H1 (cell line): Measurements from ENCODE around the gene SKIC3. TPM values are rescaled to one million over a fixed set of nuclear protein-coding genes. Genes with fewer than 3 reads are reported as not detected.

Source experiments
- CTCF ChIA-PET: fragments of 300-600 bp; sonication (Branson Sonifier 250); formaldehyde crosslinking; loops from one replicate; lab custom pipeline; 2021; ENCODE audit not compliant: partially characterized antibody; lab: Charles Lee
- POLR2A ChIA-PET: fragments of 300-600 bp; sonication (Branson Sonifier 250); formaldehyde crosslinking; loops from one replicate; lab custom pipeline; 2021; ENCODE audit warnings: inconsistent platforms; ENCODE audit not compliant: partially characterized antibody; lab: Charles Lee
- DNase-seq, 2 experiments: peaks; one replicate each; pipeline versions ENCODE4 v3.0.0 to v3.0.0-alpha.2; 2010 to 2022; ENCODE audit warnings: low spot score in 2 of 2, low read depth in 1 of 2, mixed read lengths in 1 of 2
- FAIRE-seq: peaks from 2 replicates; lab custom pipeline; 2011; peaks lifted over from hg19 to GRCh38; lab: Jason Lieb, UNC
- H2AFZ ChIP-seq: 2 replicates; pipeline ENCODE4 v1.8.1; 2012; ENCODE audit warnings: low read length, inconsistent platforms
- H2AK5ac ChIP-seq: 2 replicates; pipeline ENCODE4 v1.6.1; 2013; ENCODE audit warnings: low read depth, low read length
- H2BK120ac ChIP-seq: replicated peaks from 2 replicates; pipeline ENCODE3; 2013; ENCODE audit warnings: low read depth, low read length, inconsistent platforms
- H2BK12ac ChIP-seq: 2 replicates; pipeline ENCODE4 v1.6.1; 2013; ENCODE audit warnings: low read depth, low read length
- H2BK15ac ChIP-seq: 2 replicates; pipeline ENCODE4 v1.6.1; 2013; ENCODE audit warnings: low read length
- H2BK20ac ChIP-seq: 2 replicates; pipeline ENCODE4 v1.6.1; 2013; ENCODE audit warnings: low read length
- H2BK5ac ChIP-seq: 2 replicates; pipeline ENCODE4 v1.6.1; 2013; ENCODE audit warnings: low read depth, low read length
- H3K14ac ChIP-seq: 2 replicates; pipeline ENCODE4 v1.6.1; 2013; ENCODE audit warnings: inconsistent platforms; ENCODE audit not compliant: insufficient read length
- H3K18ac ChIP-seq: 2 replicates; pipeline ENCODE4 v1.6.1; 2013; ENCODE audit warnings: low read length; ENCODE audit errors: extremely low read depth
- H3K23ac ChIP-seq: 2 replicates; pipeline ENCODE4 v1.6.1; 2013; ENCODE audit warnings: inconsistent platforms; ENCODE audit not compliant: insufficient read length
- H3K23me2 ChIP-seq: 2 replicates; pipeline ENCODE4 v1.6.1; 2013; ENCODE audit warnings: low read depth, low read length
- H3K27ac ChIP-seq: 2 replicates; pipeline ENCODE4 v1.6.1; 2011; ENCODE audit warnings: low read depth, low read length, inconsistent platforms
- H3K27me3 ChIP-seq, 4 experiments: replicated peaks in 1 of 4; 1 replicate in 1 of 4; 2 replicates in 3 of 4; pipeline versions ENCODE4 v1.6.1 to v1.8.1; 2011 to 2013; ENCODE audit warnings: low read length in 3 of 4, mild to moderate bottlenecking in 3 of 4, inconsistent platforms in 2 of 4, mixed read lengths in 2 of 4, moderate library complexity in 1 of 4; ENCODE audit not compliant: control insufficient read depth in 3 of 4, insufficient read depth in 3 of 4; ENCODE audit errors: extremely low read depth in 1 of 4
- H3K36me3 ChIP-seq, 4 experiments: 2 replicates each; pipeline versions ENCODE4 v1.6.1 to v1.8.1; 2011 to 2013; ENCODE audit warnings: mild to moderate bottlenecking in 4 of 4, low read length in 3 of 4, moderate library complexity in 2 of 4, control low read depth in 1 of 4, inconsistent platforms in 1 of 4; ENCODE audit not compliant: insufficient read depth in 4 of 4, control insufficient read depth in 2 of 4
- H3K4ac ChIP-seq: replicated peaks from 2 replicates; pipeline ENCODE3; 2013; ENCODE audit warnings: low read length, low read depth, mixed read lengths, inconsistent platforms; ENCODE audit not compliant: insufficient read length
- H3K4me1 ChIP-seq, 4 experiments: replicated peaks in 1 of 4; 1 replicate in 1 of 4; 2 replicates in 3 of 4; pipeline versions ENCODE4 v1.6.1 to v1.8.1; 2011 to 2013; ENCODE audit warnings: low read length in 3 of 4, inconsistent platforms in 2 of 4, mixed read lengths in 1 of 4; ENCODE audit not compliant: insufficient read depth in 4 of 4, control insufficient read depth in 3 of 4
- H3K4me2 ChIP-seq, 2 experiments: 2 replicates each; pipeline versions ENCODE4 v1.6.1 to v1.8.1; 2011 to 2013; ENCODE audit warnings: low read depth in 2 of 2, low read length in 2 of 2, control low read depth in 1 of 2, inconsistent platforms in 1 of 2, mild to moderate bottlenecking in 1 of 2; ENCODE audit not compliant: insufficient read depth in 1 of 2
- H3K4me3 ChIP-seq, 4 experiments: fragments of 200-600, 300-600 bp in 1 of 4; sonication (generic), shearing (Covaris generic), sonication (Bioruptor Twin) in 1 of 4; 2 replicates each; pipeline versions ENCODE4 v1.5.1 to v1.8.1; 2011 to 2016; ENCODE audit warnings: low read length in 4 of 4, low read depth in 3 of 4, control low read depth in 2 of 4, inconsistent platforms in 2 of 4, mild to moderate bottlenecking in 2 of 4, mixed read lengths in 1 of 4, moderate library complexity in 1 of 4; ENCODE audit not compliant: insufficient read depth in 2 of 4; ENCODE audit errors: extremely low read depth in 1 of 4
- H3K56ac ChIP-seq: replicated peaks from 2 replicates; pipeline ENCODE3; 2013; ENCODE audit warnings: low read depth, mild to moderate bottlenecking, mixed read lengths, low read length, inconsistent platforms; ENCODE audit not compliant: insufficient read length
- H3K79me1 ChIP-seq: 2 replicates; pipeline ENCODE4 v1.6.1; 2013; ENCODE audit warnings: low read depth, low read length, control low read depth
- H3K79me2 ChIP-seq, 2 experiments: 2 replicates each; pipeline versions ENCODE4 v1.6.1 to v1.8.1; 2012 to 2013; ENCODE audit warnings: low read length in 2 of 2, mild to moderate bottlenecking in 2 of 2, inconsistent platforms in 1 of 2; ENCODE audit not compliant: insufficient read depth in 2 of 2, control insufficient read depth in 1 of 2
- H3K9ac ChIP-seq, 4 experiments: replicated peaks in 1 of 4; 1 replicate in 1 of 4; 2 replicates in 3 of 4; pipeline versions ENCODE4 v1.6.1 to v1.8.1; 2011 to 2013; ENCODE audit warnings: low read depth in 3 of 4, low read length in 3 of 4, control low read depth in 2 of 4, mild to moderate bottlenecking in 2 of 4, moderate library complexity in 2 of 4, inconsistent platforms in 1 of 4; ENCODE audit errors: extremely low read depth in 1 of 4
- H3K9me3 ChIP-seq, 2 experiments: 2 replicates each; pipeline versions ENCODE4 v1.6.1 to v1.8.1; 2012 to 2013; ENCODE audit warnings: mild to moderate bottlenecking in 2 of 2, moderate library complexity in 2 of 2, control low read depth in 1 of 2, inconsistent platforms in 1 of 2, low read depth in 1 of 2, low read length in 1 of 2, mixed read lengths in 1 of 2; ENCODE audit not compliant: insufficient read depth in 2 of 2
- H4K20me1 ChIP-seq, 2 experiments: replicated peaks in 1 of 2; 2 replicates each; pipeline versions ENCODE3 to v1.8.1; 2011 to 2013; ENCODE audit warnings: inconsistent platforms in 2 of 2, low read length in 2 of 2, mild to moderate bottlenecking in 1 of 2; ENCODE audit not compliant: insufficient read depth in 2 of 2, control insufficient read depth in 1 of 2
- H4K5ac ChIP-seq: 2 replicates; pipeline ENCODE4 v1.6.1; 2013; ENCODE audit warnings: low read length, low read depth, mixed read lengths, inconsistent platforms; ENCODE audit not compliant: insufficient read length
- H4K8ac ChIP-seq: 2 replicates; pipeline ENCODE4 v1.8.0; 2013; ENCODE audit warnings: mild to moderate bottlenecking, moderate library complexity, low read length, inconsistent platforms; ENCODE audit not compliant: insufficient read depth; ENCODE audit errors: extremely low read depth
- H4K91ac ChIP-seq: replicated peaks from 2 replicates; pipeline ENCODE3; 2013; ENCODE audit warnings: low read length, mixed read lengths, inconsistent platforms; ENCODE audit not compliant: insufficient read length
- CBX5 ChIP-seq: fragments of 300-800, 300-1000 bp; sonication (generic); IDR thresholded peaks from 2 replicates; pipeline ENCODE4 v1.7.1; 2016; ENCODE audit warnings: antibody characterized with exemption, low read length, low read depth
- CHD2 ChIP-seq: IDR thresholded peaks from 2 replicates; pipeline ENCODE4 v1.6.1; 2012; ENCODE audit warnings: low read length, improper control_type of control experiment
- WGBS, 2 experiments: shearing (Covaris generic) in 1 of 2; methylation state at CpG; one replicate each; pipeline versions ENCODE4 v1.1.6 to v1.1.7; 2013 to 2015; ENCODE audit warnings: low lambda C conversion rate in 2 of 2, mixed read lengths in 2 of 2, inconsistent platforms in 1 of 2, low coverage in 1 of 2, missing lambda C conversion rate in 1 of 2; ENCODE audit not compliant: insufficient replicate concordance in 2 of 2, insufficient coverage in 1 of 2, insufficient read length in 1 of 2; ENCODE audit errors: extremely low coverage in 1 of 2, missing lambda C conversion rate in 1 of 2; 5-methylcytosine and 5-hydroxymethylcytosine counted together
- polyA plus RNA-seq, 7 experiments: library from polyadenylated mRNA; depleted of rRNA in 3 of 7; stranded (reverse) in 5 of 7; unstranded in 2 of 7; fragments of >200 nt in 5 of 7; fragments of 200-250 nt in 2 of 7; gene quantifications; 1 replicate in 5 of 7; 2 replicates in 1 of 7; 4 replicates in 1 of 7; pipeline versions ENCODE4 v1.2.1 to v1.2.3, GENCODE V29; 2011 to 2013; ENCODE audit warnings: missing spikeins in 2 of 7, mixed read lengths in 2 of 7
- total RNA-seq: library from RNA; stranded (reverse); fragmentation: NEBNext Ultra II Directional; extraction: Animal tissue kit (Norgen Biotek cat#: 25700); gene quantifications from 2 replicates; pipeline ENCODE4 v1.2.1, GENCODE V29; 2021
- TF ChIP-seq, protein P1 (sequence below): IDR thresholded peaks from 2 replicates; pipeline ENCODE4 v1.6.1; 2012; ENCODE audit warnings: low read length, inconsistent platforms

SKIC3 gene
- total and polyA plus RNA-seq, 2 of the 8 experiments (the other 6 are each of a cell fraction or from before 2014, with no cell fraction given): 13.7 to 53.7 TPM

DNA sequence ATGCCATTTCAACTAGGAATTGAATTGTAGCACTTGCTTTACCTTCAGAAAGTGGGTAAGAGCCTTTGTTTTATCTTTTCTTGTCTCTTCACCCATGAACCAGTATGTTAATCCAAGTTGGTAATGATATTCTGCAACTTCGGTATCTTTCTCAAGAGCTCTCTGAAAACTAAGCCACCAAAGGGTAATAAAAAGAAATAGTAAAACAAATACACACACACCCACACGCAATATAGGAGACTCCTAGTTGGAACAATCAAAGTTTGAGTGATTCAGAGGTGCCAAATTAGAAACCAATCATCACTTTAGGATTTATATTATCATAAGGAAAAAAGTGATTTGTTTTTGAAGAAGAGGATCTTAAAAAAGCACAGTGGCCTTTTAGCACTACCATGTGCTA, 30.4 kb downstream of the SKIC3 start:
- no peak overlapping the region for H3K23ac ChIP-seq
- no peak overlapping the region for H2BK20ac ChIP-seq
- no peak overlapping the region for H4K91ac ChIP-seq
- no peak overlapping the region for H2BK15ac ChIP-seq
- H3K27ac ChIP-seq: no peak overlapping the region
- no peak overlapping the region for H2AK5ac ChIP-seq
- WGBS, 2 experiments: 89% methylated on average over 2 of the region's 2 CpGs; no CpG with 5 or more reads in 1 of the 2 experiments
- no peaks in the 10 kb centered on the region for H3K79me1 ChIP-seq
- peaks cover 7 to 59% (median 24%) of the 10 kb centered on the region in 4 experiments for H3K36me3 ChIP-seq
- FAIRE-seq (no peak), DNase-seq (no peak)
- H3K23me2 ChIP-seq: no peaks in the 10 kb centered on the region; the same call in 1 of the 2 replicates
- H3K9me3 ChIP-seq: no peaks in the 10 kb centered on the region
- no peaks in the 10 kb centered on the region for H4K20me1 ChIP-seq
- H3K18ac ChIP-seq: no peak overlapping the region
- no peak overlapping the region for H3K4me2 ChIP-seq
- H2BK120ac ChIP-seq: no peak overlapping the region
- H4K5ac ChIP-seq: no peak overlapping the region
- no peak overlapping the region for H4K8ac ChIP-seq
- no peak overlapping the region for H3K14ac ChIP-seq
- H3K27me3 ChIP-seq: no peaks in the 10 kb centered on the region
- H2BK5ac ChIP-seq: no peak overlapping the region
- no peaks in the 10 kb centered on the region for H3K4me1 ChIP-seq
- POLR2A ChIA-PET: no interaction called here
- H3K4me3 ChIP-seq: no peak overlapping the region
- H3K9ac ChIP-seq: no peak overlapping the region
- TF ChIP-seq CHD2 (no peak), CBX5 (no peak)
- TF ChIP-seq, protein P1, sequence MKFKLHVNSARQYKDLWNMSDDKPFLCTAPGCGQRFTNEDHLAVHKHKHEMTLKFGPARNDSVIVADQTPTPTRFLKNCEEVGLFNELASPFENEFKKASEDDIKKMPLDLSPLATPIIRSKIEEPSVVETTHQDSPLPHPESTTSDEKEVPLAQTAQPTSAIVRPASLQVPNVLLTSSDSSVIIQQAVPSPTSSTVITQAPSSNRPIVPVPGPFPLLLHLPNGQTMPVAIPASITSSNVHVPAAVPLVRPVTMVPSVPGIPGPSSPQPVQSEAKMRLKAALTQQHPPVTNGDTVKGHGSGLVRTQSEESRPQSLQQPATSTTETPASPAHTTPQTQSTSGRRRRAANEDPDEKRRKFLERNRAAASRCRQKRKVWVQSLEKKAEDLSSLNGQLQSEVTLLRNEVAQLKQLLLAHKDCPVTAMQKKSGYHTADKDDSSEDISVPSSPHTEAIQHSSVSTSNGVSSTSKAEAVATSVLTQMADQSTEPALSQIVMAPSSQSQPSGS: no peak
- H3K4ac ChIP-seq: no peak overlapping the region
- no peaks in the 10 kb centered on the region for H3K79me2 ChIP-seq
- CTCF ChIA-PET: no interaction called here
- no peak overlapping the region for H2AFZ ChIP-seq
- H3K56ac ChIP-seq: no peak overlapping the region
- H2BK12ac ChIP-seq: no peak overlapping the region
